ENCODE results near the gene DRC7. TPM values are rescaled to one million over a fixed set of nuclear protein-coding genes. Genes with fewer than 3 reads are reported as not detected.

DRC7 gene
- total RNA-seq, 1 donor, result 0.63 TPM

Other genes starting within 250 kb of the DRC7 start
- 30.6 TPM for gene CIAPIN1, start 247.4 kb upstream of the DRC7 start, total RNA-seq
- 5.6 TPM for gene COQ9, start 247.3 kb upstream of the DRC7 start, total RNA-seq
- gene POLR2C, start 232.1 kb upstream of the DRC7 start, total RNA-seq, result 103 TPM
- gene DOK4, start 208.3 kb upstream of the DRC7 start, total RNA-seq, result 0.94 TPM
- 1.9 TPM for gene CCDC102A, start 158.2 kb upstream of the DRC7 start, total RNA-seq
- 1.8 TPM for gene ADGRG5, start 152.2 kb upstream of the DRC7 start, total RNA-seq
- gene ADGRG1, start 66.2 kb upstream of the DRC7 start, total RNA-seq, result 12.2 TPM
- 1.7 TPM for gene ADGRG3, start 26.5 kb upstream of the DRC7 start, total RNA-seq
- 11.8 TPM for gene KATNB1, start 41.0 kb downstream of the DRC7 start, total RNA-seq
- 5.8 TPM for gene KIFC3, start 107.7 kb downstream of the DRC7 start, total RNA-seq

All from mononuclear cell (primary cell).